ENCODE results near the gene IRF9. TPM values are rescaled to one million over a fixed set of nuclear protein-coding genes. Genes with fewer than 3 reads are reported as not detected.

IRF9 gene
- total and polyA plus RNA-seq, 2 of the 13 experiments (the other 11 are each of a cell fraction or from before 2014, with no cell fraction given), result 14.9 to 49.7 TPM

DNA sequence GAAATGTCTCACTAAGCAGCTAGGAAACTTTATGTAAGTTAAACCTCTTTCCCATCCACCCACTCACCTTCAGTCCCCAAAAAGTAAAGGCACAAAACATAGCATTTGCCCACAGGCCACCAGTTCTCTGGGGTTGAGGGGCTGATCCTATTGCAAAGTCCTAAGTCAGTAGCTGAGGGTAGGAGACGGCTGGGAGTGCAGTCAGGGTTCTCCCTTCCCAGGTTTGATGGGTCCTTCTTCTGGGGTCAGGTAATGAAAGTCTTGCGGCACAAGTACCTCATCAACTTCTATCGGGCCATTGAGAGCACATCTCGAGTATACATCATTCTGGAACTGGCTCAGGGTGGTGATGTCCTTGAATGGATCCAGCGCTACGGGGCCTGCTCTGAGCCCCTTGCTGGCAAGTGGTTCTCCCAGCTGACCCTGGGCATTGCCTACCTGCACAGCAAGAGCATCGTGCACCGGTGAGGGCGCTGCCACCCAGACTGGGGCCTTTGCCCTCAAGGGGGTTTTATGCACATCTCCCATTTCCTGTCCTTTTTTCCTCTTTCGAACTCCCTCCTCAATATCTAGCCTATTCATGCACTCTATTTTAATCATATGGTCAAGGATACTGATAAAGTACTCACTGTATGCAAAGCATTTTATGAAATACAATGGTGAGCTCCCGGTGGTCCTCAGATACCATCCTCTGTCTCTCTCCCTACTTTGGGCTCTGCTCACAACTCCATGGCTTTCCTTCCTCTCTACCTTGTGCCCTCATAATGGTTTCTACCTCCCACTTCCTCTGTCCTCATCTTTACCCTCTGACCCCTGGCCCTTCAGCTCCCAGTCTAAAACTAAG, 45.4 kb downstream of the IRF9 start (continued):
- TF ChIP-seq ETV6 (CRISPR knock-in tag; conservative IDR thresholded peaks at IDR 0.05) (no peak), NONO (IDR thresholded peaks at IDR 0.05) (no peak), NONO (CRISPR knock-in tag; conservative IDR thresholded peaks at IDR 0.05) (0 out of 2 replicates have a peak, but pooled peaks have one; percentile 23), ZNF274 (CRISPR knock-in tag; IDR thresholded peaks at IDR 0.05) (0 out of 2 replicates have a peak, but pooled peaks have one; percentile 11), SP2 (CRISPR knock-in tag; IDR thresholded peaks at IDR 0.05) (no peak), MEIS1 (CRISPR knock-in tag; IDR thresholded peaks at IDR 0.05; ENCODE audit: borderline replicate concordance) (no peak), ZFYVE20 (CRISPR knock-in tag; IDR thresholded peaks at IDR 0.05; ENCODE audit: borderline replicate concordance, low read depth) (no peak), ZNF326 (CRISPR knock-in tag; IDR thresholded peaks at IDR 0.05; ENCODE audit: borderline replicate concordance) (no peak; the same call in 1 of the 2 replicates), MBNL3 (CRISPR knock-in tag; conservative IDR thresholded peaks at IDR 0.05) (no peak), TOPORS (CRISPR knock-in tag; IDR thresholded peaks at IDR 0.05) (no peak), ZNF761 (CRISPR knock-in tag; conservative IDR thresholded peaks at IDR 0.05) (no peak), ZNF616 (CRISPR knock-in tag; IDR thresholded peaks at IDR 0.05; ENCODE audit: low read depth) (no peak)
- TF ChIP-seq, protein P1, sequence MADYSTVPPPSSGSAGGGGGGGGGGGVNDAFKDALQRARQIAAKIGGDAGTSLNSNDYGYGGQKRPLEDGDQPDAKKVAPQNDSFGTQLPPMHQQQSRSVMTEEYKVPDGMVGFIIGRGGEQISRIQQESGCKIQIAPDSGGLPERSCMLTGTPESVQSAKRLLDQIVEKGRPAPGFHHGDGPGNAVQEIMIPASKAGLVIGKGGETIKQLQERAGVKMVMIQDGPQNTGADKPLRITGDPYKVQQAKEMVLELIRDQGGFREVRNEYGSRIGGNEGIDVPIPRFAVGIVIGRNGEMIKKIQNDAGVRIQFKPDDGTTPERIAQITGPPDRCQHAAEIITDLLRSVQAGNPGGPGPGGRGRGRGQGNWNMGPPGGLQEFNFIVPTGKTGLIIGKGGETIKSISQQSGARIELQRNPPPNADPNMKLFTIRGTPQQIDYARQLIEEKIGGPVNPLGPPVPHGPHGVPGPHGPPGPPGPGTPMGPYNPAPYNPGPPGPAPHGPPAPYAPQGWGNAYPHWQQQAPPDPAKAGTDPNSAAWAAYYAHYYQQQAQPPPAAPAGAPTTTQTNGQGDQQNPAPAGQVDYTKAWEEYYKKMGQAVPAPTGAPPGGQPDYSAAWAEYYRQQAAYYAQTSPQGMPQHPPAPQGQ (CRISPR knock-in tag; IDR thresholded peaks at IDR 0.05; ENCODE audit: borderline replicate concordance), result no peak

Measured in HepG2 (cell line).